HG02759 (cell line): Measurements from ENCODE around the gene DNASE1L2.

Experiments used
- ATAC-seq: cut with Tn5 transposase; IDR thresholded peaks from one replicate; pipeline ENCODE4 v1.9.1; 2021; ENCODE audit warnings: mild to moderate bottlenecking, moderate library complexity; ENCODE audit not compliant: unreplicated experiment

Gene DNASE1L2

DNA sequence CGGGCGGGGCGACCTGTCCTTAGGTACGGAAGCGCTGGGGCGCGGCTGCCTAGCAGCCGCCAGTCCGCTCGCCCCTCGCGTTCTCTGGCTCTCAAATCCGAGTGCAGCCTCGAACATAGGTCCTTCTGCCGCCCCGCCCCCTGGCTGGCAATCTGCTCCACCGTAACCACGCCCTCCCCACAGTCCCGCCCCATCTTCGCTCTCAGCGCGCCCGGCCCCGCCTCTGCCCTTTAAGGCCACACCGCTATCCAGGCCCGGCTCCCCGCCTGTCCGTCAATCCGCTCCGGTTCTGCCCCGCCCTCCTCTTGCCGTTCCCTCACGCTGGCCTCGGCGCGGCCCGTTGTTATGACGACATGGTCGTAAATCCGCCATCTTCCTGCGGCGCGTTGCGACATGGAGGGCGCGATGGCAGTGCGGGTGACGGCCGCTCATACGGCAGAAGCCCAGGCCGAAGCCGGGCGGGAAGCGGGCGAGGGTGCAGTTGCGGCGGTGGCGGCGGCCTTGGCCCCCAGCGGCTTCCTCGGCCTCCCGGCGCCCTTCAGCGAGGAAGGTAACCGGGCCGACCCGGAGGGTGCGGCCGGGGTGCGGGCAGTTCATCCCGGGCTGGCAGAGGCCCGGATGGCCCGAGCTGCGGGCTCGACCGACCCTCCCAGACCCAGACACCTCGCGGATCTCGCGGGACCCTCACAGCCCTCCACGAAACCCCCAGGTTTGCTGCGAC lies 12.9 kb upstream of the DNASE1L2 start, which contains the start of gene E4F1:
Gene E4F1, plus strand, starts transcription at position 371 of the 721 bp plus-strand sequence. Its CDS starts 23 bp downstream, at position 394.
- ATAC-seq: peak; percentile 94

DNA sequence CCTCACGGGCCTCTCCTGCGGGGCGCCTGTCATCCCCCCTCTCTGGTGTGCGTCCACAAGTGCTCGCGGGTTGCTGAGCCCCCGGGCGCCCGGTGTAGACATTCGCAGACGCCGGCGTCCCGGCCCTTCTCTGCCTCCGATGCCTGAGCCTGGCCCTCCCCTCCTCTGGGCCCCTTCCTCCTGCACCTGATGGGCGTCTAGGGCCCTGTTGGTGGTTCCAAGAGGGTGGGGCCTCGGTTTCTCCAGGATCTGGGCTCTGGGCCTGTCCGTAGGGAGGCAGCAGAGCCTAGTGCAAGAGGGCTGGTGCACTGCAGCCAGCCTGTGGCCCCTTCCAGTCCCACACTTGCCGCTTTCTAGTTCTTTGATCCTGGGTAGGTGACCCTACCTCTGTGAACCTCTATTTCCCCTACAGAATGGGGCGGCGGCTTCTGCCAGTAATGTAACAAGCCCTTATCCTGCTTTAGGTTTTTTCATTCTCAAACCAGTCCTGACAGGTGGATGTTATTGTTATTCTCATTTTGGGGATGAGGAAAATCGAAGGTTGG lies 12.2 kb upstream of the DNASE1L2 start:
- peak; percentile 24 for ATAC-seq

DNA sequence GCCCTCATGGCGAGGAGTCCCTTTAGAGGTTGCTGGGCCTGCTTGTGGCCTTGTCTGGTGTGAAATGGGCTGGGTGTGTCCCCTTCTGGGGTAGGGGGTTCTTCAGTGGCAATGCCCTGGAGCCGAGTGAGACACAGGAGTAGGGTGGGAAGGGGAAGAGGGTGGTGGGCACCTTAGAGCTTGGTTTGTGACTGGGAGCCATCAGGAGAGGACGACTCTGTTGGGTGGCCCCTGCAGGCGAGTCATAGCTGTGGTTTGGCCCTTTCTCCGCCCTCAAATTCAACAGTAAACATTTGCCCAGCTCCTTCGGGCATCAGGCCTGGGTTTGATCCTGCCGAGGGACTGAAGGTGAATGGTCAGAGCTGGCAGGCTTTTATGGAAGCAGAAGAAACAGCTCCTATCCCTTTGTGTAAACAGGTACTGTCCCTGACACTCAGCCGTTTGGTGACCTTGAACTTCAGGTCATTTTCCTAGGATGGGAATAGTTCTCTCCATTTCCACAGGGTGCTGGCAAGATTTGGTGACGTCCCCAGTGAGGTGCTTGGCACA lies 9.9 kb upstream of the DNASE1L2 start:
- no peak for ATAC-seq

DNA sequence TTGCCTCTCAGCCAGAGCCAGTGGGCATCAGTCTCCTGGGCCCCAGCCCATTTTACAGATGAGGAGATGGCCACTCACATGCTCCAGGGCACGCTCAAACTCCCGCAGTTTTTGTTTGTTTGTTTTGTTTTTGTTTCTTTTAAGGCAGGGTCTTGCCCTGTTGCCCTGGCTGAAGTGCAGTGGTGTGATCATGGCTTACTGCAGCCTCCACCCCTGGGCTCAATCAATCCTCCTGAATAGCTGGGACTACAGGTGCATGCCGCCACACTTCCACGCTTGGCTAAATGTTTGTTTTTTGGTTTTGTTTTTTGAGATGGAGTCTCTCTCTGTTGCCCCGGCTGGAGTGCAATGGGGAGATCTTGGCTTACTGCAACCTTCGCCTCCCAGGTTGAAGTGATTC lies 9.3 kb upstream of the DNASE1L2 start:
- no peak for ATAC-seq

DNA sequence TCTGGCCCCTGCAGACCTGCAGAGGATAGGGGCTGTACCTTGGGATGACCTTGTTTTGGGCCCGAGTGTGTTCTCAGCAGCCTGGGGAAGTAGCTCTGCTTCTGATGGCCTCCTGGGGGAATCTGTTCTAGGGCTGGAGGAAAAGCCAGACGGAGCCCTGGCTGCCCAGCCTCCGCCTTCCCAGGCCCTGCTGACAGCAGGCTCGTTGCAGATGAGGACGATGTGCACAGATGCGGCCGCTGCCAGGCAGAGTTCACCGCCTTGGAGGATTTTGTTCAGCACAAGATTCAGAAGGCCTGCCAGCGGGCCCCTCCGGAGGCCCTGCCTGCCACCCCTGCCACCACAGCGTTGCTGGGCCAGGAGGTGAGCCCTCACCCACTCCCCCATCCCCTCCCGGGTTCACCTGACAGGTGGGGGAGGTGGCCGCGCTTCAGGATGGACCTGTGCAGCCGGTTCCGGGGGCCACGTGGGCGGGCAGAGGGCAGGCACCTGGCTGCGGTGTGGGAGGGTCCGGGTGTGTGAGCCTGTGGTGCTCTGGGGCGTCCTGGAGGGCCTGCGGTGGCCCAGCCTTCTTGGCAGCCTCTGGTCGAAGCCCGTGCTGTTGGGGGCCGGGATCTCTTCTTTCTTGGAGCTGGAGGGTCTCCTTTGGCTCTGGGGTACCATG lies 8.0 kb upstream of the DNASE1L2 start:
- no peak for ATAC-seq

DNA sequence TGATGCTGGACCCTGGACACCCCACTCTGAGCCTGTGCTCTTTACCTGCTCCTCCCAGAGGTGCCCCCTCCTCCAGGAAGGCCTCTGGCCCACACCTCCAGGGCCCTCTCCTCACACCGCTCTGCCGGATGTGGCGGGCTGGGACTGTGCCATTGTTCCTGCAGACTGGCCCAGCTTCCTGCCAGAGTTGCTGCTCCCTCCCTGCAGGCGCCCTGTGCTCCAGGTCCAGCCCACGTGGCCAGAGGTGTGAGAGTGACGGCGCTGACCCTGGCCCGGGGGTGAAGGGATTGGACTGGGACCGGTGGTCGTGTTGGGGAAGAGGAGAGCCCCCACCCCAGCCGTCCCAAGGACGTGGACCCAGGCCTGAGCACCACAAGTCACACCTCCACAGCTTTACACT lies 7.2 kb upstream of the DNASE1L2 start:
- ATAC-seq: no peak

DNA sequence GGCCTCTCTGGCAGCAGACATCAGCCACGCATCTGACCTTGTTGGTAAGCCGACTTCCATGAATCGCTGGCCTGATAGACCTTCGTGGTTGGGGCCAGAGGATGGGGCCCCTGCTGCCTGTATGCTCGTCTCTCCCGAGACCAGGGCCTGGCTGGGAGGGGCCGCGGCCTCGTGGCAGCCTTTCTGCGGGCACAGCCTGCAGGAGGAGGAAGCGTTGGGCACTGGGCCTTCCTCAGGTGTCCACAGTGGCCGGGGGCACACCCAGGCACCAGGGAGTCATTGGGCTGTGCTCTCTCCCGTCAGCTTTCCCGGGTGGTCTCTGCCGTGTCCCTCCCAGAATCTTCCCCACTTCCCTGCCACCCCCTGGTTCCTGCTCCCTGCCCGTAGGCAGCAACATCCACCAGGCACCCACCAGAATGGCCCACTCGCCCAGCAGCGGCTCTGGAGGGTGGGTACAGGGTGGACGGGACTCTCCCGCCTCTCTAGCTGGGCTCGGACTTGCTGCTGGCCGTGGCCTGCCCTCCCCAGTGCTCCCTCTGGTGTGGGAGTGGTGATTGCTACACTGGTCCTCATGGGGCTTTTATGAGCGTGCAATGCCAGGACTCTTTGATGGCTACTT lies 6.5 kb upstream of the DNASE1L2 start:
- no peak for ATAC-seq

DNA sequence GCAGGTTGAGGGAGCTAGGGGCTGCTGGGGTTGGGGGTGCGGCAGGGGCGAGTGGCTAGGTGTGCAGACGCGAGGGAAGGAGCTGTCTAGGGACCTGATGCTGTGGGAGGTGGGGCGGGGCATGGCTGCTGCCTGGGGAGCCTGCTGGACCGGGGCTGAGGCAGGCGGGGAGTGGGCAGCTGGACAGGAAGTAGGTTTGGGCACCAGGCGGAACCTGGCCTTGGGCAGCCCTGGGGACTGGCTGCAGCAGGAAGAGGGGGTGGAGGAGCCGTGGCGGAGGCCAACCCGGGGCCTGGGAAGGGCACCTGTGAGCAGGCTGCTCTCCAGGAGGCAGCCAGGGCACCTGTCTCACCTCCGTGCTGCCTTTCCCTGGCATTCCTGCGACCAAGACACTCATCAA lies 5.9 kb upstream of the DNASE1L2 start:
- ATAC-seq: no peak

DNA sequence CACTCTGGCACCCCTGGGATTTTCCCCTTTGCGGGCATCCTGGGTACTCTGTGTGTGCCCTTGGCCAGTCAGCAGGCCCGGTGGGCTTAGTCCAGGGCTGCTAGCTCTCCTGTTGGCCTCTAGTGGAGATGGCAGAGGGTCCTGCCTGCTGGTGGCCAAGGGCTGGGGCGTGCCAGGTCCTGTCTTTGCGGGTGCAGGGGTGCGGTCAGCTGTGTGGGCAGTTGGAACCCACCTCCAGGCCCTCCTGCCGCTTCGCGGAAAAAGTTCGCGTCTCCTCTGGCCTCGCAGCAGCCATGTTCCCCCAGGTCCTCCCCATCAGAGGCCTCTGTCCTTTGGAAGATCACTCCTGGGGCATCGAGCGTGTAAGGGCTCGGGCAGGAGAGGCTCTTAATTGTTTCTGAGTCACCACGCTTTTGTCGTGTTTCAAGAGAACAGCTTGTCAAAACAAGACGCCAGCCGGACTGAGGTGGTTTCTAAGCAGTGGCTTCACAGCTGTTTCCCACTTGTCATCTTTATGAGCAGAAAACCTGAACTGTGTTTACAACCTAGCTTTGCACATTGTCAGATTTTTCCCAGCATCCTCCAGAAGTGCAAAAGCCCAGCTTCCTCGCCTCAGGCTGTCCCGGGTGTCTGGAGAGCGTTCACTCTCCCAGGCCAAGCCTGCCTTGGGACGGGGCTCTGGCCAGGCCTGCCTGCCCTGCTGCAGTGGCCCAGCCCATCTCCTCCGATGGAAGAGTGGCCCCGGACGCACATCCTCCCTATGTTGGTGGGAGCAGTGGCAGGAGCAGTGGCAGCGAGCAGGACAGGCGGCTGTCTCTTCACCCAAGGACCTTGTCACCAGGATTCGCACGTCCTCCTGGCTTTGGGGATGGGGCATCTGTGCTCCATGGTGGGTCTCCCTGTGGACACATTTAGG lies 5.0 kb upstream of the DNASE1L2 start:
- no peak for ATAC-seq

DNA sequence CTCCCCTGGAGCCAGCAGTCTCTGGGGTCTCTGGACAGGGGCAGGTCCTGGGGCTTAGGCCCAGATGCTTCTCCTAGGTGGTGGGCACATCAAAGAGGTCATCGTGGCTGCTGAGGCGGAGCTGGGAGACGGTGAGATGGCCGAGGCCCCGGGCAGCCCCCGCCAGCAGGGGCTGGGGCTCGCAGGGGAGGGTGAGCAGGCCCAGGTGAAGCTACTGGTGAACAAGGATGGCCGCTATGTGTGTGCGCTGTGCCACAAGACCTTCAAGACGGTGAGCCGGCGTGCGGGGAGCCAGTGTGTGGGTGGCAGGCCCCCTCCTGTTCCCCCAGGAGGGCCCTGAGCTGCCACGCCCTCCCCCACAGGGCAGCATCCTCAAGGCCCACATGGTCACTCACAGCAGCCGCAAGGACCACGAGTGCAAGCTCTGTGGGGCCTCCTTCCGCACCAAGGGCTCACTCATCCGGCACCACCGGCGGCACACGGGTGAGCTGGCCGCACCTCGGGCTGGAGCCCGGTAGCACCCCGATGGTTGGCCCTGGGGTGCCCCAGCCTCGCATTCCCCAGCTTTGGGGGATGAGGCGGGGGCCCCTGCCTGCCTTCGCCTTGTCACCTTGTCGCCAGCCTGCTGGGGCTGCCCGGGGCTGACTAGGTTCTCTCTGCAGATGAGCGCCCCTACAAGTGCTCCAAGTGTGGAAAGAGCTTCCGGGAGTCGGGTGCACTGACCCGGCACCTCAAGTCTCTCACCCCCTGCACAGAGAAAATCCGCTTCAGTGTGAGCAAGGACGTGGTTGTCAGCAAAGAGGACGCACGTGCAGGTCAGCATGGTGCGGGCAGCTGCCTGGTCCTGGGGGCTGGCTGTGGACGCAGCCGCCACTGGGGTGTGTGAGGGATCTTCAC lies 3.9 kb upstream of the DNASE1L2 start:
- no peak for ATAC-seq

DNA sequence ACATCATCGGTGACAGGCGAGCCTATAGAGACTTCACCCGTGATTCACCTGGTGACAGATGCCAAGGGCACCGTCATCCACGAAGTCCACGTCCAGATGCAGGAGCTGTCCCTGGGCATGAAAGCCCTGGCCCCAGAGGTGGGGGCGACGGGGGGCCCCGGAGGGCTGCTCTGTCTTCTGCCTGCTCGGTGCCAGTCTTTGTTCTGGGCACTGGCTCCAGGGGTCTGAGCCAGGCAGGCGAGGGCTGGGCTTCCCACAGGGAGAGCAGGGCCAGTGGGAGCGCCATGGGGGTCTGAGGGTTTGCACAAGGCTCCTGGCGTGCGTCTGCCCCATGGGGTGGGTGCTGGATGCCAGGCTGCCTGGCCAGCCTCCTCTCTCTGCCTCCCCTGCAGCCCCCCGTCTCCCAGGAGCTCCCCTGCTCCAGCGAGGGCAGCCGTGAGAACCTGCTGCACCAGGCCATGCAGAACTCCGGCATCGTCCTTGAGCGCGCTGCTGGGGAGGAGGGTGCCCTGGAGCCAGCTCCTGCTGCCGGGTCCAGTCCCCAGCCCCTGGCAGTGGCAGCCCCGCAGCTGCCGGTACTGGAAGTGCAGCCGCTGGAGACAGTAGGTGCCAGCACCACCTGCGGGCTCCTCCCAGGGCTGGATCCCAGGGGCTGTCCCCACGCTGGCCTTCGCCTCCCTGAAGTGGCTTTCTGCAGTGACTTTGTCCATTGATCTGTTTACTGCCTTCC lies 3.0 kb upstream of the DNASE1L2 start:
- no peak for ATAC-seq

DNA sequence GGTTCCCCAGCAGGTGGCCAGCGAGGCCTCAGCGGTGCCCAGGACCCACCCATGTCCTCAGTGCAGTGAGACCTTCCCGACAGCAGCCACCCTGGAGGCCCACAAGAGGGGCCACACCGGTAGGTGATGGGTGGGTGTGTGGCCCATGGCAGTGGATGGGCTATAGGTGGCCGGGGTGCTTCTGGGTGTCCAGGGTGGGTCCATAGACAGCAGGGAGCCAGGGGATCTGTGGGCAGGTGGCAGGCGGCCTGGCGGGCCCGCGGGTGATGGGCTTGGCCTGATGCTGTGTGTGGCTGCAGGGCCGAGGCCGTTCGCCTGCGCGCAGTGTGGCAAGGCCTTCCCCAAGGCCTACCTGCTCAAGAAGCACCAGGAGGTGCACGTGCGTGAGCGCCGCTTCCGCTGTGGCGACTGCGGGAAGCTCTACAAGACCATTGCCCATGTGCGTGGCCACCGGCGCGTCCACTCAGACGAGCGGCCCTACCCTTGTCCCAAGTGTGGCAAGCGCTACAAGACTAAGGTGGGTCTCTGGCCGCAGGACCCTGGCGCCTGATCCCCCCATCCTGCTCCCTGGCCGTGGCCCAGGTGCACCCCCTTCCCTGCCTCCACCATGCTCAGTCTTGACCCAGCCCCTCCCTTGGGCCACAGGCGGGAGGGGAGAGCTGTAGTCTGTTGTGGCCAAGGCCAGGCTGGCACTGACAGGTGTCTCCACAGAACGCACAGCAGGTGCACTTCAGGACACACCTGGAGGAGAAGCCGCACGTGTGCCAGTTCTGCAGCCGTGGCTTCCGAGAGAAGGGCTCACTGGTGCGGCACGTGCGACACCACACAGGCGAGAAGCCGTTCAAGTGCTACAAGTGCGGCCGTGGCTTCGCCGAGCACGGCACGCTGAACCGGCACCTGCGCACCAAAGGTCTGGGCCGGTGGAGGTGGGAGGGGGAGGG lies 2.1 kb upstream of the DNASE1L2 start:
- no peak for ATAC-seq

DNA sequence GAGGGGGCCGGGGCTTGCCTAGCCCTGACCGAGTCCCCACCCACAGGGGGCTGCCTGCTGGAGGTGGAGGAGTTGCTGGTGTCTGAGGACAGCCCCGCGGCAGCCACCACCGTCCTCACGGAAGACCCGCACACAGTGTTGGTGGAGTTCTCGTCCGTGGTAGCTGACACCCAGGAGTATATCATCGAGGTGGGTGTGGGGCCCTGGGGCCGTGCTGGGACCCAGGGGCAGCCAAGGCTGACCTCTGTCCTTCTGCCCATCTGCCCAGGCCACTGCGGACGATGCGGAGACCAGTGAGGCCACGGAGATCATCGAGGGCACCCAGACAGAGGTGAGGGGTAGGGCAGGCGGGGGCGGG lies 1.5 kb upstream of the DNASE1L2 start:
- ATAC-seq: no peak

DNA sequence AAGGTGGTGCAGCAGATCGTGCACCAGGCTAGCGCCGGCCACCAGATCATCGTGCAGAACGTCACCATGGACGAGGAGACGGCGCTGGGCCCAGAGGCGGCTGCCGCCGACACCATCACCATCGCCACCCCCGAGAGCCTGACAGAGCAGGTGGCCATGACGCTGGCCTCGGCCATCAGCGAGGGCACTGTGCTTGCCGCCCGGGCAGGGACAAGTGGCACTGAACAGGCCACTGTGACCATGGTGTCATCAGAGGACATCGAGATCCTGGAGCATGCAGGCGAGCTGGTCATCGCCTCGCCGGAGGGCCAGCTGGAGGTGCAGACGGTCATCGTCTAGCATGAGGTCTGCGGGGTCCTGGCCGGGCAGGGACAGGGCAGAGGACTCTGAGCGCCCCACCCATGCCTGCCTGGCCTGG lies 1.0 kb upstream of the DNASE1L2 start:
- no peak for ATAC-seq

DNA sequence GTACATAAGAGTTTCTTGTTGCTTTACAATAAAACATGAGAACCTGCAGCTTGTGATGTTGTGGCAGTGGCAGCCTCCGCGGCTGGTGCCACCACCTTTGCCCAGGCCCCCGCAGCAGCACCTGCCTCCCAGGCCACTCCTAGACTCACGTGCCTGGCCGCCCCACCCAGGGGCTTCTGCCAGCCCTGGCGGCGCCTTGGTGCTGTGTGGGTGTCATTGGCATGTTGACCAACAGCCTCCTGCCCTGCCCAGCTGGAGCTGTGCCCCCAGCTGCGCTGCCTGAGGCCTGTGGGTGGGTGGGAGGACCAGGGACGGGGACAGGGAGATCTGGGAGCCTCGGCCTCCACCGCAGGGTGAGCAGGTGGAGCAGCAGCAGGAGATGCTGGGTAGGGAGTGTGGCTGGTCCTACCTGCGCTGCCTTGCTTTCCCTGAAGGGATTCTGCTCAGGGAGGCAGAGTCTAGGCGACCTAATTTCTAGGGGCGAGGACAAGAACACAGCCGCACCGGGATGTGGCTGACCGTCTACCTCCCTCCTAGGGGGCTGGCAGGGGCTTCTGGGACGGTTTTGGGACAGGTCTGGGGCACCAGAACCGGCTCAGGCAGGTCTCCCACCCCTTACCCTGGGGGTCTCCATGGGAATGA lies 428 bp upstream of the DNASE1L2 start:
- no peak for ATAC-seq

DNA sequence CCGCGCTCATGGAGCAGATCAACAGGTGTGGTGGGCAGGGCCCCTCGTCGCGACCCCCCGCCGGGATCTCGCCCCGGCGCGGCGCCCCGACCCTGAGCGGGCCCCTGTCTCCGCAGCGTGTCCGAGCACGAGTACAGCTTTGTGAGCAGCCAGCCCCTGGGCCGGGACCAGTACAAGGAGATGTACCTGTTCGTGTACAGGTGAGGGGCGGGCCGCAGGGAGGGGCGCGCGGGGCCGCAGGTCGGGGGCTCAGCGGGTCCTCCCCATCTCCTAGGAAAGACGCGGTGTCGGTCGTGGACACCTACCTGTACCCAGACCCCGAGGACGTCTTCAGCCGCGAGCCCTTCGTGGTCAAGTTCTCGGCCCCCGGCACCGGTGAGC lies 848 bp downstream of the DNASE1L2 start:
- no peak for ATAC-seq

DNA sequence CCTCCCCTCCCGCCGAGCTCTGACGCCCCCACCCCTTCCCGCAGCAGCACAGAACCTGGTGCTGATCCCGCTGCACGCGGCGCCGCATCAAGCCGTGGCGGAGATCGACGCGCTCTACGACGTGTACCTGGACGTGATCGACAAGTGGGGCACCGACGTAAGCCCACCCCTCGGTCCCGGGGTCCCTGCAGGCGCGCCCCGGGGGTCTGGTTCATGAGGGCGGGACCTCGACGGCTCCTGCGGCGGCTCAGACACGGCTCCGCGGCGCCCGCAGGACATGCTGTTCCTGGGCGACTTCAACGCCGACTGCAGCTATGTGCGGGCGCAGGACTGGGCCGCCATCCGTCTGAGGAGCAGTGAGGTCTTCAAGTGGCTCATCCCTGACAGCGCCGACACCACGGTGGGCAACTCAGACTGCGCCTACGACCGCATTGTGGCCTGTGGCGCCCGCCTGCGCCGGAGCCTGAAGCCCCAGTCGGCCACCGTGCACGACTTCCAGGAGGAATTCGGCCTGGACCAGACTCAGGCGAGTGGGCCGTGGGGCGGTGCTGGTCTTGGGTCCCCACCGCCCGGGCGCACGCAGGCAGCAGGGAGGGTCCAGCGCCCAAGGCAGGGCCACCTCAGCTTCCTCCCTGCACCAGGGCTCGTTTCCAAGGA lies 1.4 kb downstream of the DNASE1L2 start:
- ATAC-seq: no peak
